GM19043 (cell line): Measurements from ENCODE around the gene RICTOR.

Experiments
- ATAC-seq: cut with Tn5 transposase; IDR thresholded peaks from one replicate; pipeline ENCODE4 v1.9.1; 2021; ENCODE audit warnings: low read depth; ENCODE audit not compliant: unreplicated experiment

The RICTOR gene

GRCh38 chr5:39093352-39093751, 19.2 kb upstream of the RICTOR start:
- ATAC-seq, result no peak

GRCh38 chr5:39092581-39093351, 18.6 kb upstream of the RICTOR start:
- no peak for ATAC-seq

DNA sequence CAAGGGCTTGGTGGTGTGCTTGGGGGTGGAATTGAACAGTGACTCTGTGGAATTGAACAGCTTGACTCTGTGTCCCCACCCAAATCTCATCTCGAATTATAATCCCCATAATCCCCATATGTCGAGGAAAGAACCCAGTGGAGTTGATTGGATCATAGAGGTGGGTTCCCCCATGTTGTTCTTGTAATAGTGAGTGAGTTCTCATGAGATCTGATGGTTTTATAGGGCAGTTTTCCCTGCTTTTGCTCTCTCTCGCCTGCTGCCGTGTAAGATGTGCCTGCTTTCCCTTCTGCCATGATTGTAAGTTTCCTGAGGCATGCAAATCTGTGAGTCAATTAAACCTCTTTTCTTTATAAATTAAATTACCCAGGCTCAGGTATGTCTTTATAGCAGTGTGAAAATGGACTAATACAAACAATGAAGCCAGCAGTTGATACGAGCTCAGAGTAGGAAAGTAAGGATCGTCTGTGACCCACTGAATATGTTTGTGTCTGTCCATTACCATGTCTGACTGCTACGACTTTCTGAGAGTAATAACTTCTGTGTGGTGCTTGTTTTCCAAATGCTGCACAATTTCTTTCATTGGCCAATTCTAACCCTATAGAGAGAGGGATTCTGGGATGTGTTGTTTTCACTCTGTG, 17.9 kb upstream of the RICTOR start:
- ATAC-seq, result no peak

- no peak for ATAC-seq
Observed at GRCh38 chr5:39083968-39084367, 9.8 kb upstream of the RICTOR start.

DNA sequence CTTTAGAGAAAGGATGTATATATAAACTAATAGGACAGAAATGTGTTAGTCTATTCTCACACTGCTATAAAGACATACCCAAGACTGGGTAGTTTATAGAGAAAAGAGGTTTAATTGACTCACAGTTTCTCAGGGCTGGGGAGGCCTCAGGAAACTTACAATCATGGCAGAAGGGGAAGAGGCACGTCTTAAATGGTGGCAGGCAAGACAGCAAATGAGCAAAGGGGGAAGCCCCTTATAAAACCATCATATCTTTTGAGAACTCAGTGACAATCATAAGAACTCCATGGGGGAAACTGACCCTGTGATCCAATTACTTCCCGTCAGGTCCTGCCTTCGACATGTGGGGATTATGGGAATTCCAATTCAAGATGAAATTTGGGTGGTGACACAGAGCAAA, 8.8 kb upstream of the RICTOR start:
- no peak for ATAC-seq

DNA sequence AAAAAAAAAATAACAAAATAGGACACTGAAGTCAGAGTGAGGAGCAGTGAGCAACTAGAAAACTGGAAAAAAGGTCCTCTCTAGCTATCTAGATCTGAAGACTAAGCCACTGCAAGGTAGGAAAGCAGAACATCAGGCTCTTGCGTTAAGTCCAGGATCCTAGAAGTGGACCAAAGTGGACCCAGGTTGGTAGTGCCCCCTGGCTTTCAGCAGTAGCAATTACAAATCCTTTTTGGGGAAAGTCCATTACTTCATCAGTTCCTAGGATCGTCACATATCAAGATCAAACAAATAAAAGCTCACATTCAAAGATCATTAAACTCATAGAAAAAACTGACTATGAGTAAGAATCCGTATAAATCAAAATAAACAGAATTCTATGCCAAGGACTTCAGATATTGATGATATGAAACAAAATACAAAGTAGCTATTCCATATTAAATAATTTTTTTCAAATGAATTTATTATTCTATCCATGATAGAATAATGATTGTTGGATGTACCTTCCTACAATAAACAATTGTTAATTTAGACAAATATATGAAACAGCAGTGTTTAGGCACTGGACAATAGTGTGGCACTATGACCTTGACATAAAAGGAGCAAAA, 6.5 kb upstream of the RICTOR start:
- no peak for ATAC-seq

GRCh38 chr5:39080168-39080567, 6.0 kb upstream of the RICTOR start:
- ATAC-seq, result no peak

DNA sequence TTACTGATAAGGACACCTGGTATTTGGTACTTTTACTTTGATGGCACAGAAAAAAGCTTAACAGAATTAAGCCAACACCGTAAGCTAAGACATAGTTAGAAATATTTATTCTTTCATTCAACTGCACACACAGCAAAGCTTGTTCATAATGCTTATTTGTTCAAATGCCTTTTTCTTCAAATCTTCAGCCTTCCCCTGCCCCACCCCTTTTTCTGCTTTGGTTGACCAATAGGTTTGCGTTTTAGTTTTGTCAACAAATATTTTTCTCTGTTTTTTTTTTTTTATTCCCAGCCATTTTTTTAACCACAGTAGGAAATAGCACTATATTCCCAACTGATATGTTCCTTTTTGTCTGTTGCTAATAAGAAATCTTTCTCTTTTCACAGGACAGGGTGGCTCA, 4.9 kb upstream of the RICTOR start:
- ATAC-seq, result no peak

- ATAC-seq, result no peak
Observed at GRCh38 chr5:39076757-39077728, 2.8 kb upstream of the RICTOR start.

- ATAC-seq, result no peak
Observed at GRCh38 chr5:39076101-39076756, 2.0 kb upstream of the RICTOR start.

DNA sequence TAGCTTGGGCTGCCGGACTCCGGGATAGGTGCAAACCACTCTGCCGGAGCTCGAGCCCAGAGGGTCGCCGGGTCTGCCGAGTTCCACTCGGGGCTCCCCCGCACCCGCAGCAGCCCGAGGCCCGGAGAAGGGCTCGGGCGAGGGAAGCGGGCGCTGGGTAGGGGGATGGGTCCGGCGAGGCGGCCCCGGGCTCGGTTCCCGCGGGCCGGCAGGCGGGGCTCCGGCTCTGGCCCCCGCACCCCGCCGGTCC, 507 bp downstream of the RICTOR start:
- peak; percentile 13 for ATAC-seq

- ATAC-seq, result peak; percentile 34
Observed at GRCh38 chr5:39072925-39073766, 1.1 kb downstream of the RICTOR start.

GRCh38 chr5:39068099-39068498, 6.1 kb downstream of the RICTOR start:
- no peak for ATAC-seq

DNA sequence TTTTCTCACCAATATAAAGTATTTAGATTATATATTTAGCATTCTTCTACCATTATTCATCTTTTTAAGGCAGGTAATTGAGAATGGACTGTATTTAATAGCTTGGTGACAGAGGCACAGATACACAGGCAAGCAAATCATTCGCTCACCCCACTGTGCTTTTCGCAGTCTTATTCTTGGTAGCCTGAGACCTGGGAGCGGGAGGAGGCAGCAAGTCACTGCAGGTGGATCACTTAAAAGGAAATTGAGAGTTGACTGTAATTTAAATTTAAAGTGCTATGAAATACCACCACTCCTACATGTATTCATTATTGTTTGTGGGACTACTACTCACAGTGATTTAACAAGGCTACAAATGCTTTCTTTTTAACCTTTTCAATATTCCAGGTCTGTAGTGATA, 9.7 kb downstream of the RICTOR start:
- no peak for ATAC-seq

- ATAC-seq, result no peak
Observed at GRCh38 chr5:39063037-39063436, 11.2 kb downstream of the RICTOR start.

DNA sequence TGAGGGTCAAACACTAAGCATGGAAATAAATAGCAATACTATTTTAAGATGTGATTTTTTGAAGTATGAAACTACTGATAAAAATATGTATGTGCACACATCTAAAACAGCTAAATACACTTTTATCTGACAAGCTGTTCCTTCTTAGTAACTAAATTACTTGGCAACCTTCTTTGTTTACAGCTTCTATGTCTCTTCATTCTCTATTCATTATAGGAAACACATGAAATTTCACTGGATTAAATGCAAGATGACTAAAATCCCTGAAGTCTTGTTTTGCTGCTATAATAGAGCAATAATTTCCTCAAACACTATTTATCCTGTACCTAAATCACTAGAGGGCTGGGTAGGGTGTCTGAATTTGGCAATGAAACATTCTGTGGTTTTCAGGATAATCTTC, 11.7 kb downstream of the RICTOR start:
- ATAC-seq, result no peak

- no peak for ATAC-seq
Observed at GRCh38 chr5:39062104-39062503, 12.1 kb downstream of the RICTOR start.

DNA sequence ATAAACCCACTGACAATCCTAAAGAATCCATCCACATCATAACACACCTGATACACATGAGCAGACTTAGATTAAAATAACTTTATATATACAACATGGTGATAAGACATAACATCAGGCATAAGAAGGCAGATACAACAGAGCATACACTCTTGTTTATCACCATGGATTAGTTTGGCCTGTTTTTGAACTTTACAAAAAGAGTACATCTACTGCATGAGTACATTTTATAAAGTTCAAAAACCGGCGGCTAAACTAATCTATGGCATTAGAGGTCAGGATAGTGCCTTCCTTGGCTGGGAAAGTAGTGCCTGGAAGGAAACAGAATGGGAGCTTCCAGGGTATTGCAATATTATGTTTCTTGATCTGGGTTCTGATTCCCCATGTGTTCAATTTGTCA, 15.1 kb downstream of the RICTOR start:
- ATAC-seq, result no peak

- peak; percentile 72 for ATAC-seq
Observed at GRCh38 chr5:39058178-39058921, 15.8 kb downstream of the RICTOR start.
